ENCODE measurements around the gene EPS8L3.

DNA sequence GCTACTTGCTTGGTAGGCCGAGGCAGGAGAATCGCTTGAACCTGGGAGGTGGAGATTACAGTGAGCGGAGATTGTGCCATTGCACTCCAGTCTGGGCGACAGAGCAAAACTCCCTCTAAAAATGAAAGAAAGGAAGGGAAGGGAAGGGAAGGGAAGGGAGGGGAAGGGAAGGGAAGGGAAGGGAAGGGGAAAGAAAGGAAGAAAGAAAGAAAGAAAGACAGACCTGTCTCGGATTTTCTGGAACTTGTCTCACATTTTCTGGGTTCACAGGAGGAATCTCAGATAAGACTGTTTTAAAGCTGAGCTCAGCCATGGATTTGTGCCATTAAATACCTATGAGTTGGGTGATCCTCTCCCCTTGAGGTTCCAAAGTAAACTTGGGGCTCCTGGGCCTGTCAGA is 38.8 kb downstream of the EPS8L3 start:
- TF ChIP-seq, protein P1, sequence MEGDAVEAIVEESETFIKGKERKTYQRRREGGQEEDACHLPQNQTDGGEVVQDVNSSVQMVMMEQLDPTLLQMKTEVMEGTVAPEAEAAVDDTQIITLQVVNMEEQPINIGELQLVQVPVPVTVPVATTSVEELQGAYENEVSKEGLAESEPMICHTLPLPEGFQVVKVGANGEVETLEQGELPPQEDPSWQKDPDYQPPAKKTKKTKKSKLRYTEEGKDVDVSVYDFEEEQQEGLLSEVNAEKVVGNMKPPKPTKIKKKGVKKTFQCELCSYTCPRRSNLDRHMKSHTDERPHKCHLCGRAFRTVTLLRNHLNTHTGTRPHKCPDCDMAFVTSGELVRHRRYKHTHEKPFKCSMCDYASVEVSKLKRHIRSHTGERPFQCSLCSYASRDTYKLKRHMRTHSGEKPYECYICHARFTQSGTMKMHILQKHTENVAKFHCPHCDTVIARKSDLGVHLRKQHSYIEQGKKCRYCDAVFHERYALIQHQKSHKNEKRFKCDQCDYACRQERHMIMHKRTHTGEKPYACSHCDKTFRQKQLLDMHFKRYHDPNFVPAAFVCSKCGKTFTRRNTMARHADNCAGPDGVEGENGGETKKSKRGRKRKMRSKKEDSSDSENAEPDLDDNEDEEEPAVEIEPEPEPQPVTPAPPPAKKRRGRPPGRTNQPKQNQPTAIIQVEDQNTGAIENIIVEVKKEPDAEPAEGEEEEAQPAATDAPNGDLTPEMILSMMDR (IDR thresholded peaks at IDR 0.05; ENCODE audit: poor library complexity, severe bottlenecking) = no peak
- TF ChIP-seq POLR2AphosphoS5 (IDR thresholded peaks at IDR 0.05) = no peak
- no peak for TF ChIP-seq TAF1 (IDR thresholded peaks at IDR 0.05; ENCODE audit: low read depth)

Data from neural cell (in vitro differentiated cells).